HG02571 (cell line): ENCODE measurements around the gene VSNL1.

Experiments used
- ATAC-seq: cut with Tn5 transposase; IDR thresholded peaks from one replicate; pipeline ENCODE4 v1.9.1; 2021; ENCODE audit warnings: mild to moderate bottlenecking, moderate library complexity; ENCODE audit not compliant: unreplicated experiment

VSNL1 gene

DNA sequence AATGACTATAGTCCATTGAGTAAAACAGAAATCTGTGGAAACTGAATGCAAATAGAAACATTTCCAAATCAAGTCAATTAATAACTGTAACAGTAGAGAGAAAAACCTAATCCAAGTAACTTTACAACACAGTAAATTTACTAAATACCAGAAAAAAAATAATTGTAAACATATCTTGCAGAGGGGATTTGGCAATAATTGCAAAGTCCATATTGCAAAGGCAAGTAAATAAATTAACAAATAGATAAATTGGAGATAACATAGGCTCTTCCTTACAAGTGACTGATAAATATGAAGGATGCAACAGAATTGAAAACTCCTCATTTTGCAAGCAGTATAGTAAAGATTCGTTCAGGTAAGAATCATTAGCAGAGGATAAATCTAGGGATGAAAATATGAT is 148.1 kb downstream of the VSNL1 start:
- no peak for ATAC-seq

DNA sequence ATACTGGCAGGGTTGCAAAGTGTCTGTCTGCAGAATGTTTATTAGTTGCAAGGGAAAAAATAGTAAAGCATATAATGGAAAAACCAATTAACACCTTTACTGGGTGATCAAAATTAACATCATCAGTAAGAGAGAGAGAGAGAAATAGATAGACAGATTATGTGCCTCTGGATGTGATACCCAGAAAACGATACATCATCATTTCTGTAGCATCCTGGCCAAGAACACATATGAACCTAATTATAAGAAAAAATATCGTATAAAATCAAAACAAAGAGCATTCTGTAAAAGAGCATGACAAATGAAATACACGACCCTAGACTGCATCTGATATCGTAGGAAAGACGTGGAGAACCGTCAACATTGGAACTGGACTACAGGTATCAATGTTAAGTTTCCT is 148.5 kb downstream of the VSNL1 start:
- ATAC-seq = no peak

DNA sequence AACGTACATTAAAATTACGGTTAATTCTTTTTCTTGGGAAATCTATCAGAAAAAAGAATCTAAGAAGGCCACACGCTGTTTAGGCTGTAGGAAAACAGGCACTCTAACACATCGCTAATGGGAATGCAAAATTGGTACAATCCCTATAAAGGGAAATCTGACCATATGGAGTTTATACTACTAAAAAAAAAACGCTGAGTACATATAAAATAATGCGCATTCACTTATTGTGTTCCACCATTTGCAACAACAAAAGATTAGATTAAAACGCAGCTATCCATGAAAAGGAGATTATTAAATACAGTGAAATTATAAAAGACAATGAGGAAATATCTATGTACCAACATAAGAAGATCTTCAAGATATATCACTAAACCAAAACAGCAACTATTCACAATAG is 150.3 kb downstream of the VSNL1 start:
- ATAC-seq = no peak
